ENCODE data around the gene CADM1.

DNA sequence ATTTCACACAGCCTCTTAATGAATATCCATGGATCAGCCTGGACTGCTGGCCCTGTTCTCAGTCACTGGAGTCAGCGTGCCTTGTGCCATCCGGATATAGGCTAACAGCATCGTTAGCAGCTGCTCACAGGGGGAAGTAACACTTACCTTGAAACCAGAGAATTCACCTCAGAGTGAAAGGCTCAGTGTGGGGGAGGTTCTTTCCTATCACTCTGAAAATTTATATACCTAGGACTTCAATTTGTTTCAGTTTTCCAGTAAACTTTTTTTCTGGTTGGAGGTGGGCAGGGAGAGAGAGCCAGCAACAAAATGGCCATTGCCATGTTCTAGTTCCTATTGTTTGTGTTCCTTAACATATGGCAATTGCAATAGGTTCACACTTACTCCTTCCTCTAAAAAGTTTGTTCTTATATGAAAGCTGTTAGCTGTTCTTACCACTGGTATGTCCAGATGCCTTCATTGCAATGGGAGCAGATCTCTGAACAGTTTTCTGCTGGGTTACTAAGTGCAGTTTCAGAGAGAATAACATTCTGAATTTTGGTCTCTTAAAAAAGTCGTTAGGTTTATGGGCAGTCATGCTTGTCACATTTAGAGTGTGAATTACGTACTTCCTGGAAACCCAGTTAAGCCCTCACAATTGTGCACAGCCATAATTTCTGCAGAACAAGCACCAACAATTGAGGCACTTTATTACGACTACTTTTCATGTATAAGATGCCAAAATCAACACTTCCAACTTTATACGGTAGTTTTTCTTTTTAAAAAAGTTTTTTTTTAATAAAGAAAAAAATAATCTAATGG lies 247.6 kb downstream of the CADM1 start:
- TF ChIP-seq CTCF (IDR thresholded peaks at IDR 0.05) (no peak), EP300 (IDR thresholded peaks at IDR 0.05) (no peak)

Data from stomach (tissue), 4 donors.